ENCODE results near the gene SOD3.

DNA sequence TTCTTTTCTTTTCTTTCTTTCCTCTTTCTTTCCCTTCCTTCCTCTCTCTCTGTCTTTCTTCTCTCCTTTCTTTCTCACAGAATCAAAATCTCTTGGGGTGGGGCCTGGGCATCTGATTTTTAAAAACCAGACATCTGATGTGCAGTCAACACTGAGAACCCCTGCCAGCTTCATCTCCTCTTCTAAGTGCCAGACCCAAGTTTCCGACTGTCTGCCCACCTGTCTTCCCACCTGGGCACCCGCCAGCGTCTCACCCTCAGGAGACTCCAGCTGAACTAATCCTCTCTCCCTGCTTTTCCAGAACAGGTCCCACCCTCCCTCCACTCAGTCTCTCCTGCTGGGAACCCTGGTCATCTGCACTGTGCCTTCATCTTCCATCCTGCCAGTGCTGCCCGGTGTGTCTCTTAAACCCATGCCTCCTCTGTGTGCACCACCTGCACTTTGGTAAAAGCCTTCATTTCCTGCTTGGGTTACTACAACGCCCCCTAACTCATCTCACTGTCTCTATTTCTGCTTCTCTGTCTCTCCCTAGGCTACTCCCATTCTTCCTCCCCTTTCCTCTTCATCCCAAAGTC is 2.8 kb downstream of the SOD3 start:
- TF ChIP-seq, protein P1, sequence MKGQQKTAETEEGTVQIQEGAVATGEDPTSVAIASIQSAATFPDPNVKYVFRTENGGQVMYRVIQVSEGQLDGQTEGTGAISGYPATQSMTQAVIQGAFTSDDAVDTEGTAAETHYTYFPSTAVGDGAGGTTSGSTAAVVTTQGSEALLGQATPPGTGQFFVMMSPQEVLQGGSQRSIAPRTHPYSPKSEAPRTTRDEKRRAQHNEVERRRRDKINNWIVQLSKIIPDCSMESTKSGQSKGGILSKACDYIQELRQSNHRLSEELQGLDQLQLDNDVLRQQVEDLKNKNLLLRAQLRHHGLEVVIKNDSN (IDR thresholded peaks at IDR 0.05) = no peak
- TF ChIP-seq, protein P2, sequence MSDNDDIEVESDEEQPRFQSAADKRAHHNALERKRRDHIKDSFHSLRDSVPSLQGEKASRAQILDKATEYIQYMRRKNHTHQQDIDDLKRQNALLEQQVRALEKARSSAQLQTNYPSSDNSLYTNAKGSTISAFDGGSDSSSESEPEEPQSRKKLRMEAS (IDR thresholded peaks at IDR 0.05) = no peak
- no peak for TF ChIP-seq YY1 (IDR thresholded peaks at IDR 0.05; ENCODE audit: low read depth)
- TF ChIP-seq TCF12 (IDR thresholded peaks at IDR 0.05; ENCODE audit: low read depth) = no peak
- TF ChIP-seq TEAD4 (IDR thresholded peaks at IDR 0.05) = no peak

Data from Ishikawa (cell line).